Measurements from ENCODE around the gene RETN.
A peak's percentile ranks its signal among the peaks of the same experiment; 100 is the strongest.

Gene RETN

DNA sequence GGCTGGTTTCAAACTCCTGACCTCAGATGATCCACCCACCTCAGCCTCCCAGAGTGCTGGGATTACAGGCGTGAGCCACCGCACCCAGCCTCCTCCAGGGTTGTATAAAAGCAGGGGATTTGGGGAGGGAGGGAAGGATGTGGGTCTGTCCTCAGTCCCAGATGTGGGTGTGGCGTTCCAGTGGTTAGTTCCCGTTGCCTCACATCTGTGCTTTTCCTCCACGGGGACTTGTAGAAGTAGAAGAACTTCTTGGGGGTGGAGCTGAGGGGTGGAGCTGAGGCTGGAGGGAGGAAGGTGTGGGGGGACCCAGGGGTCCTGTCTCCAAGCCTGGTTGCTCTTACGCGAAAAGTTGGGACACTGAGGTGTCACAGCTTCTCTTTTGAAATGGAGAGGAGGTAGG, 7.5 kb downstream of the RETN start:
- DNase-seq (ENCODE audit: extremely low spot score): no peak
- ChIA-PET CTCF (interaction anchor here (1.5 to 2.3 kb wide), 2 partner anchors 24 to 124 kb away, joined by 4 to 9 read pairs; no protein-coding TSS in a partner anchor), POLR2A (no interaction called here)
- TF ChIP-seq, protein P1, sequence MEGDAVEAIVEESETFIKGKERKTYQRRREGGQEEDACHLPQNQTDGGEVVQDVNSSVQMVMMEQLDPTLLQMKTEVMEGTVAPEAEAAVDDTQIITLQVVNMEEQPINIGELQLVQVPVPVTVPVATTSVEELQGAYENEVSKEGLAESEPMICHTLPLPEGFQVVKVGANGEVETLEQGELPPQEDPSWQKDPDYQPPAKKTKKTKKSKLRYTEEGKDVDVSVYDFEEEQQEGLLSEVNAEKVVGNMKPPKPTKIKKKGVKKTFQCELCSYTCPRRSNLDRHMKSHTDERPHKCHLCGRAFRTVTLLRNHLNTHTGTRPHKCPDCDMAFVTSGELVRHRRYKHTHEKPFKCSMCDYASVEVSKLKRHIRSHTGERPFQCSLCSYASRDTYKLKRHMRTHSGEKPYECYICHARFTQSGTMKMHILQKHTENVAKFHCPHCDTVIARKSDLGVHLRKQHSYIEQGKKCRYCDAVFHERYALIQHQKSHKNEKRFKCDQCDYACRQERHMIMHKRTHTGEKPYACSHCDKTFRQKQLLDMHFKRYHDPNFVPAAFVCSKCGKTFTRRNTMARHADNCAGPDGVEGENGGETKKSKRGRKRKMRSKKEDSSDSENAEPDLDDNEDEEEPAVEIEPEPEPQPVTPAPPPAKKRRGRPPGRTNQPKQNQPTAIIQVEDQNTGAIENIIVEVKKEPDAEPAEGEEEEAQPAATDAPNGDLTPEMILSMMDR (IDR thresholded peaks at IDR 0.05; ENCODE audit: control extremely low read depth, extremely low read depth, low read depth, missing control alignments): no peak

DNA sequence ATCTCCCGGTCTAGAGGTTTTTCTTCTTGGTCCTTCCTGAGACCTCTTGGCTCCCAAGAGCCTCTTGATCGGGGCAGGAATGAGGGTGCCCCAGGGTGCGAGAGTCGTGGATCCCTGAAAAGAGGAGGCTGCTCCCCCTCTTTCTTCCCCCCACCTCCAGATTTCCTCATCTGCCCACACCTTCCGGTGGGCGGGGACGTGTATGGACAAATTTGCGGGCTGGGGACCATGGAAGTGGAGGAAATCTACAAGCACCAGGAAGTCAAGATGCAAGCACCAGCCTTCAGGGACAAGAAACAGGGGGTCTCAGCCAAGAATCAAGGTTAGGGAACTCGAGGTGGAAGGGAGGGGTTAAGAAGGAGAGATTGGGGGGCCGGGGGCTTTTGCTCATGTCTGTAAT, 8.0 kb downstream of the RETN start, which contains the start of gene MCEMP1:
MCEMP1 (plus strand) TSS at position 237 of the 400 bp plus-strand sequence; CDS start at position 268, 31 bp downstream.
- DNase-seq (ENCODE audit: extremely low spot score): no peak
- ChIA-PET POLR2A (interaction anchor here (0.6 kb wide), 1 partner anchor 26 kb away, joined by 5 read pairs; no protein-coding TSS in a partner anchor), CTCF (interaction anchor here (0.6 to 2.4 kb wide), 5 partner anchors 24 to 310 kb away, joined by 3 to 10 read pairs (median 4); no protein-coding TSS in a partner anchor)

GRCh38 chr19:7677669-7678311, 8.9 kb downstream of the RETN start:
- CTCF ChIA-PET: interaction anchor here (0.6 to 2.4 kb wide), 14 partner anchors 10 to 576 kb away, joined by 3 to 10 read pairs (median 4); partner anchors contain the start of genes PET100 and XAB2
- TF ChIP-seq, protein P1 (IDR thresholded peaks at IDR 0.05; ENCODE audit: control extremely low read depth, extremely low read depth, low read depth, missing control alignments): peak; percentile 6
- POLR2A ChIA-PET: interaction anchor here (0.5 to 0.7 kb wide), 2 partner anchors 8 to 540 kb away, joined by 3 to 4 read pairs; no protein-coding TSS in a partner anchor
- DNase-seq (ENCODE audit: extremely low spot score): no peak

More for the DNA sequence above, 8.0 kb downstream of the RETN start, which contains the start of gene MCEMP1:
- TF ChIP-seq, protein P1 (IDR thresholded peaks at IDR 0.05; ENCODE audit: control extremely low read depth, extremely low read depth, low read depth, missing control alignments): no peak

DNA sequence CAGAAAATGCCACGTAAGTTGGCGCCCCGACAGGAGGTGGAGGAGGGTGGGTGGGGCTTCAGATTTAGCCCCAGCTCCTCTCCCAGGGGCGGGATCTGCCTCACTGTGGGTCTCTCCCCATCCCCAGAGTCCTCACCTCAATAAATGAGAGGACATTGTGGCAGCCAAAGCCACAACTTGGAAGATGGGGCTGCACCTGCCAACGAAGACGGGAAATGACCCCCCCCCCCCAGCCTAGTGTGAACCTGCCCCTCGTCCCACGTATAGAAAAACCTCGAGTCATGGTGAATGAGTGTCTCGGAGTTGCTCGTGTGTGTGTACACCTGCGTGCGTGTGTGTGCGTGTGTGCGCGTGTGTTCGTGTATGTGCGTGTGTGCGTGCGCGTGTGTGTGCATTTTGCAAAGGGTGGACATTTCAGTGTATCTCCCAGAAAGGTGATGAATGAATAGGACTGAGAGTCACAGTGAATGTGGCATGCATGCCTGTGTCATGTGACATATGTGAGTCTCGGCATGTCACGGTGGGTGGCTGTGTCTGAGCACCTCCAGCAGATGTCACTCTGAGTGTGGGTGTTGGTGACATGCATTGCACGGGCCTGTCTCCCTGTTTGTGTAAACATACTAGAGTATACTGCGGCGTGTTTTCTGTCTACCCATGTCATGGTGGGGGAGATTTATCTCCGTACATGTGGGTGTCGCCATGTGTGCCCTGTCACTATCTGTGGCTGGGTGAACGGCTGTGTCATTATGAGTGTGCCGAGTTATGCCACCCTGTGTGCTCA, 10.3 kb downstream of the RETN start:
- CTCF ChIA-PET: interaction anchor here (0.7 to 2.4 kb wide), 9 partner anchors 11 to 312 kb away, joined by 3 to 10 read pairs (median 4); no protein-coding TSS in a partner anchor
- TF ChIP-seq, protein P1 (IDR thresholded peaks at IDR 0.05; ENCODE audit: control extremely low read depth, extremely low read depth, low read depth, missing control alignments): peak; percentile 75
- POLR2A ChIA-PET: interaction anchor here (0.6 kb wide), 1 partner anchor 284 kb away, joined by 8 read pairs; no protein-coding TSS in a partner anchor
- DNase-seq (ENCODE audit: extremely low spot score): peak; percentile 79

GRCh38 chr19:7679771-7680605, 11.1 kb downstream of the RETN start:
- CTCF ChIA-PET: interaction anchor here (0.6 to 2.2 kb wide), 41 partner anchors 9 to 578 kb away, joined by 3 to 47 read pairs (median 5); partner anchors contain the start of genes FCER2, PCP2, PET100 and RETN
- DNase-seq (ENCODE audit: extremely low spot score): no peak
- TF ChIP-seq, protein P1 (IDR thresholded peaks at IDR 0.05; ENCODE audit: control extremely low read depth, extremely low read depth, low read depth, missing control alignments): no peak
- POLR2A ChIA-PET: no interaction called here

Measured in GM10248 (cell line).